ENCODE results near the gene IQSEC1.

DNA sequence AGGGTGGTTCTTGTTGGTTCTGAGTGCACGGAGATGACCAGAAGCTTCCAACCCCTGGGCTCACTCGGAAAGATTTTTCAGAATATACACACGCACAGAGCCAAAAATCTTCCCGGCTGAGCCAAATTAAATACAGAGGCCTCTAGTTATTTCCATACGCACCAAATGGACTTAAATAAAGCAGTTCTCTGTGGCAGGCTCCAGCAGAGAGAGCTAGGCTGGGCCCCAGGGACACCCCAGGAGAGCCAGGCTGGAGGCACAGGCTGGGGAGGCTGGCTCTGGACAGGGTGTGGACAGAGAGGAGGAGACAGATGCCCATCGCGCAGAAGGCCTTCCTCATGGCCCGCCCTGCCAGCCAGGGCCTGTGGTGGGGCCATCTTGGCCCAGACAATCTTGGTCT is 115.9 kb downstream of the IQSEC1 start:
- TF ChIP-seq, protein P1, sequence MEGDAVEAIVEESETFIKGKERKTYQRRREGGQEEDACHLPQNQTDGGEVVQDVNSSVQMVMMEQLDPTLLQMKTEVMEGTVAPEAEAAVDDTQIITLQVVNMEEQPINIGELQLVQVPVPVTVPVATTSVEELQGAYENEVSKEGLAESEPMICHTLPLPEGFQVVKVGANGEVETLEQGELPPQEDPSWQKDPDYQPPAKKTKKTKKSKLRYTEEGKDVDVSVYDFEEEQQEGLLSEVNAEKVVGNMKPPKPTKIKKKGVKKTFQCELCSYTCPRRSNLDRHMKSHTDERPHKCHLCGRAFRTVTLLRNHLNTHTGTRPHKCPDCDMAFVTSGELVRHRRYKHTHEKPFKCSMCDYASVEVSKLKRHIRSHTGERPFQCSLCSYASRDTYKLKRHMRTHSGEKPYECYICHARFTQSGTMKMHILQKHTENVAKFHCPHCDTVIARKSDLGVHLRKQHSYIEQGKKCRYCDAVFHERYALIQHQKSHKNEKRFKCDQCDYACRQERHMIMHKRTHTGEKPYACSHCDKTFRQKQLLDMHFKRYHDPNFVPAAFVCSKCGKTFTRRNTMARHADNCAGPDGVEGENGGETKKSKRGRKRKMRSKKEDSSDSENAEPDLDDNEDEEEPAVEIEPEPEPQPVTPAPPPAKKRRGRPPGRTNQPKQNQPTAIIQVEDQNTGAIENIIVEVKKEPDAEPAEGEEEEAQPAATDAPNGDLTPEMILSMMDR (IDR thresholded peaks at IDR 0.05; ENCODE audit: insufficient read depth, low read length, poor library complexity, severe bottlenecking): no peak
- no peak for TF ChIP-seq EZH2phosphoT487 (conservative IDR thresholded peaks at IDR 0.05; ENCODE audit: low read length)
